Activated B cell treated with CpG ODN at 0.5 μM for 24 hours (primary cell): Measurements from ENCODE around the gene B4GALT2. TPM values are rescaled to one million over a fixed set of nuclear protein-coding genes. Genes with fewer than 3 reads are reported as not detected.

ENCODE experiments used
- ATAC-seq: fragments of 200-7000 bp; cut with Tn5 transposase; one replicate; pipeline ENCODE4 v1.10.0; 2021; ENCODE audit warnings: low read depth, mild to moderate bottlenecking, moderate library complexity
- CTCF ChIA-PET: fragments of 350-600 bp; sonication (Branson Sonifier 250); formaldehyde crosslinking; loops from one replicate; lab custom pipeline; 2021; ENCODE audit warnings: antibody characterized with exemption; lab: Charles Lee
- POLR2A ChIA-PET: fragments of 350-600 bp; sonication (Branson Sonifier 250); formaldehyde crosslinking; loops from one replicate; lab custom pipeline; 2021; ENCODE audit warnings: antibody characterized with exemption; lab: Charles Lee
- DNase-seq: peaks from one replicate; pipeline ENCODE4 v3.0.0; 2022
- H3K27ac Mint-ChIP-seq: one replicate; pipeline ENCODE4 v1.8.0; 2020; ENCODE audit warnings: mixed read lengths
- H3K27me3 Mint-ChIP-seq: one replicate; pipeline ENCODE4 v1.8.0; 2021; ENCODE audit warnings: mixed read lengths
- H3K36me3 Mint-ChIP-seq: one replicate; pipeline ENCODE4 v1.8.0; 2021; ENCODE audit warnings: low read depth, mixed read lengths
- H3K4me1 Mint-ChIP-seq: one replicate; pipeline ENCODE4 v1.8.0; 2021; ENCODE audit warnings: mixed read lengths
- H3K4me3 Mint-ChIP-seq: one replicate; pipeline ENCODE4 v1.8.0; 2020; ENCODE audit warnings: mild to moderate bottlenecking, mixed read lengths
- H3K9me3 Mint-ChIP-seq: one replicate; pipeline ENCODE4 v1.8.0; 2020; ENCODE audit warnings: mixed read lengths
- intact Hi-C: fragments of 100-400 bp; cut with micrococcal nuclease; formaldehyde crosslinking; loops from one replicate; pipeline ENCODE4 v1.15.1; 2024
- total RNA-seq: library from RNA; stranded (reverse); gene quantifications from 2 replicates; pipeline ENCODE4 v1.2.3, GENCODE V29; 2022
- TF ChIP-seq, protein P1 (sequence below): fragments of 200-600 bp; IDR thresholded peaks from one replicate; pipeline ENCODE4 v1.8.0; 2022; ENCODE audit warnings: antibody characterized with exemption, mild to moderate bottlenecking

B4GALT2 gene
- total RNA-seq, 1 donor from 2014 or later: 8.1 TPM

DNA sequence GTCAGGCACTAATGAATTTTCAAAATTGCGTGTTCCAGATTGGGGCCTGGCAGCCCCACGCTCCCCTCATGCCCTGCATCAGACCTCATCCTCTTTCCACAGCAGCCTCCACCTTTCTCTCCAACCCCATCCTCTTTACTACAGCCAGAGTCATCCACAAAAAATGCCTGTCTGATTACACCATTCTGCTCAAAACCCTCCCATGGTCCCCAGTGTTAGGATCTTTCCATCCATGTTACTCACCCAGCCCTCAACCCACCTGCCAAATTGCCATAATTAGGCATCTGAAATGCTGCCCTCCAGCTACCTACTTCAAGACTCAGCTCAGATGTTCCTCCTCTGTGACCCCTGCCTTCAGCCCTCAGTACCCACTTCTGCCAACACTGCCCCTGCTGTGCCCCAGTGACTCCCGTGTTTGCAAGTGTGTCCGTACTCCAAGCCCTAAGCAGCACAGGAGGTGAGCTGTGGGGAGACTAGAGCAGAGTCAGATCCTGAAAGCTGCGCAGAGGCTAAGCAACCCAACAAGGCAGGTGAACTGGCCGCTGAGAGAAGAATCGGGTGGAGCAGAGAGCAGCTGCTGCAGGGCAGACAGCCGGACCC, 46.1 kb upstream of the B4GALT2 start:
- H3K27ac Mint-ChIP-seq: no peak overlapping the region
- intact Hi-C loops: loop anchor here (5.0 kb wide), 1 partner anchor 99 kb away; the partner anchor contains the start of gene SLC6A9
- no peaks in the 10 kb centered on the region for H3K36me3 Mint-ChIP-seq
- H3K4me1 Mint-ChIP-seq: peaks cover 19% of the 10 kb centered on the region
- CTCF ChIA-PET: interaction anchor here (1.1 to 5.7 kb wide), 4 partner anchors 10 to 168 kb away, joined by 3 to 123 read pairs (median 14); partner anchors contain the start of gene IPO13
- TF ChIP-seq, protein P1, sequence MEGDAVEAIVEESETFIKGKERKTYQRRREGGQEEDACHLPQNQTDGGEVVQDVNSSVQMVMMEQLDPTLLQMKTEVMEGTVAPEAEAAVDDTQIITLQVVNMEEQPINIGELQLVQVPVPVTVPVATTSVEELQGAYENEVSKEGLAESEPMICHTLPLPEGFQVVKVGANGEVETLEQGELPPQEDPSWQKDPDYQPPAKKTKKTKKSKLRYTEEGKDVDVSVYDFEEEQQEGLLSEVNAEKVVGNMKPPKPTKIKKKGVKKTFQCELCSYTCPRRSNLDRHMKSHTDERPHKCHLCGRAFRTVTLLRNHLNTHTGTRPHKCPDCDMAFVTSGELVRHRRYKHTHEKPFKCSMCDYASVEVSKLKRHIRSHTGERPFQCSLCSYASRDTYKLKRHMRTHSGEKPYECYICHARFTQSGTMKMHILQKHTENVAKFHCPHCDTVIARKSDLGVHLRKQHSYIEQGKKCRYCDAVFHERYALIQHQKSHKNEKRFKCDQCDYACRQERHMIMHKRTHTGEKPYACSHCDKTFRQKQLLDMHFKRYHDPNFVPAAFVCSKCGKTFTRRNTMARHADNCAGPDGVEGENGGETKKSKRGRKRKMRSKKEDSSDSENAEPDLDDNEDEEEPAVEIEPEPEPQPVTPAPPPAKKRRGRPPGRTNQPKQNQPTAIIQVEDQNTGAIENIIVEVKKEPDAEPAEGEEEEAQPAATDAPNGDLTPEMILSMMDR: no peak
- POLR2A ChIA-PET: interaction anchor here (1.1 kb wide), 1 partner anchor 14 kb away, joined by 3 read pairs; the partner anchor contains the start of gene IPO13
- no peak for ATAC-seq
- DNase-seq: no peak
- peaks cover 22% of the 10 kb centered on the region for H3K27me3 Mint-ChIP-seq
- no peak overlapping the region for H3K4me3 Mint-ChIP-seq
- H3K9me3 Mint-ChIP-seq: no peaks in the 10 kb centered on the region

DNA sequence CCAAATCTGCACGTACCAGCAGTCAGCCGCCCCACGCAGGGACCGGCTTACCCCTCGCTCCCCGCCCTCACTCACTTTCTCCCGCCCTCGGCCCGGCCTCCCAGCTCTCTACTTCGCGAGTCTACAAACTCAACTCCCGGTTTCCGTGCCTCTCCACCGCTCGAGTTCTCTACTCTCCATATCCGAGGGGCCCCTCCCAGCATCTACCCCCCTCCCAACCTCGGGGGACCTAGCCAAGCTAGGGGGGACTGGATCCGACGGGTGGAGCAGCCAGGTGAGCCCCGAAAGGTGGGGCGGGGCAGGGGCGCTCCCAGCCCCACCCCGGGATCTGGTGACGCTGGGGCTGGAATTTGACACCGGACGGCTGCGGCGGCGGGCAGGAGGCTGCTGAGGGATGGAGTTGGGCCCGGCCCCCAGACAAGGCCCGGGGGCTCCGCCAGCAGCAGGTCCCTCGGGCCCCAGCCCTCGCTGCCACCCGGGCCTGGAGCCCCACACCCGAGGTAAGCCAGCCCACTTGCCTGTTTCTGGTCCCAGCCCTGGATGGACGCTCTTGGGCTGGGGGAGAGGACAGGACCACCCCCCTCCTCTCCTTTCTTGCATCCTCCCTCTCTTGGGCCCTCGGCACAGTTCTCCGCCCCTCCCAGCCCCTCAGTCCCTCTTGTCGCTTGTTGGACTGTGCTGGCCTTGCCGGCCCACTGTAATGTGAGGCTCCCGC, 45.5 kb upstream of the B4GALT2 start, which contains the start of gene ARTN:
TSS of gene ARTN (plus strand) at position 416 of the 715 bp plus-strand sequence. CDS start 1,856 bp downstream, outside the sequence.
- DNase-seq (no peak), ATAC-seq (no peak)
- TF ChIP-seq, protein P1: no peak
- ChIA-PET CTCF (interaction anchor here (1.1 to 5.7 kb wide), 8 partner anchors 10 to 404 kb away, joined by 3 to 123 read pairs (median 5); partner anchors contain the start of gene IPO13), POLR2A (interaction anchor here (1.1 kb wide), 1 partner anchor 13 kb away, joined by 3 read pairs; the partner anchor contains the start of gene IPO13)
- Mint-ChIP-seq H3K36me3 (peaks cover 2% of the 10 kb centered on the region), H3K4me3 (peak within 1 kb of the TSS; percentile 62), H3K27me3 (peaks cover 22% of the 10 kb centered on the region), H3K4me1 (peaks cover 19% of the 10 kb centered on the region), H3K9me3 (no peaks in the 10 kb centered on the region), H3K27ac (no peak within 1 kb of the TSS)
- intact Hi-C loops: loop anchor here (1.0 to 5.0 kb wide), 4 partner anchors 99 to 706 kb away; partner anchors contain the start of gene SLC6A9

DNA sequence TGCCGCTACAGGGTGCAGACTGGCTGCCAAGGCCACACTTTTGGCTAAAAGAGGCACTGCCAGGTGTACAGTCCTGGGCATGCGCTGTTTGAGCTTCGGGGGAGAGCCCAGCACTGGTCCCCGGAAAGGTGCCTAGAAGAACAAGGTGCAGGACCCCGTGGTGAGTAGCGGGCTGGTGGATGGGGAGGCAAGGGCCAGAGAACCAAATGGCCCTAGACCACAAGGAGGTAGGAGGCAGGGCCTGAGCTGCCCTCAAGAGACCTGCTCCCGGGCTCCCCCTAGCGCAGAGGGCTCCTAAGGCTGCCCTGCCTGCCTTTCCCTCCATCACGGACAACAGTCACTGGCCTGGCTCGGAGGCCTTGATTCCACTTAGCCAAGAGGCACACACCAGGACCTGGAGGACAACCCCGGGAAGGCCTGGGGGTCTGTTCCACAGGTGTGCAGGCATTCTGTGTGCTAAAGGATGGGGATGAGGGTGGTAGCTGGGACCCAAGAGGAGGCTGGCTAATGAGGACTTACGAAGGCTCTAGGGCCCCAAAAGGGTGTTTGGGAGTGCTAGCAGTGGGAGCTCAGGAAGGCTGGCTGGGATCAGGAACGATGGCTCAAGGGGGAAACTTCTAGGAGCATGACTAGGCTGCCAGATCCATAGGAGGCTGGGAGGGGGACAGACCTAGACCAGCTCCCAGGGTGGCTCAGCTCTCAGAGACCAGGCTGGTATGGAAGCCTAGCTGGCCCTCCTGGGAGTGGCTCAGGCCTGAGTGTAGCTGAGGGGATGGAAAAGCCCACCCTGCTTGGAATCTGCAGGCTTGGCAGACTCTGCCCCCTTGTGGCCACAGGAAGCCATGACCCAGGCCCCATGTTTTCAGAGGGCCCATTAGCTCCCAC, 44.7 kb upstream of the B4GALT2 start:
- peak; percentile 37 for DNase-seq
- ChIA-PET POLR2A (interaction anchor here (1.0 to 1.8 kb wide), 4 partner anchors 11 to 96 kb away, joined by 3 to 5 read pairs (median 3); partner anchors contain the start of genes IPO13 and SLC6A9), CTCF (interaction anchor here (0.9 to 5.7 kb wide), 21 partner anchors 8 to 715 kb away, joined by 3 to 123 read pairs (median 4); partner anchors contain the start of genes DPH2 and IPO13)
- Mint-ChIP-seq H3K36me3 (peaks cover 2% of the 10 kb centered on the region), H3K9me3 (no peaks in the 10 kb centered on the region), H3K27ac (no peak overlapping the region), H3K27me3 (peaks cover 22% of the 10 kb centered on the region), H3K4me1 (peaks cover 19% of the 10 kb centered on the region), H3K4me3 (peak overlapping the region; percentile 62)
- ATAC-seq: peak; percentile 67
- TF ChIP-seq, protein P1: no peak
- intact Hi-C loops: loop anchor here (1.0 to 5.0 kb wide), 4 partner anchors 98 to 707 kb away; partner anchors contain the start of gene SLC6A9

DNA sequence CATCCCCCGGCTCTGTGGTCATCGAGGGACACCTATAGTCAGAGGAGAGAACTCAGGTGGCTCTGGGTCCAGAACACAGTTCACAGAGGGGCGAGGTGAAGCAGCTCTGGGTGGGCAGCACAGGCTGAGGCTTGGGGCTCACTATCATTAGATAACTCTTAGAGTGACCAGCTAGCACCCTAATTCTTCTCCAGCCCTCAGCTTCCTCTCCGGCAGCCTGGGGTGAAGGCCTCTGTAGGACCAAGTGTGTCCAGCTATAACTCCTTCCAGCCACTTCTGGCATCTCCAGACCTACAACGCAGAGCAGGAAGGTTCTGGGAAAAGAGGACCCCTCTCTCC, 44.1 kb upstream of the B4GALT2 start:
- no peaks in the 10 kb centered on the region for H3K9me3 Mint-ChIP-seq
- TF ChIP-seq, protein P1: no peak
- ChIA-PET CTCF (interaction anchor here (0.9 to 5.7 kb wide), 21 partner anchors 8 to 716 kb away, joined by 3 to 123 read pairs (median 4); partner anchors contain the start of genes DPH2 and IPO13), POLR2A (interaction anchor here (1.0 to 1.8 kb wide), 4 partner anchors 11 to 96 kb away, joined by 3 to 5 read pairs (median 3); partner anchors contain the start of genes IPO13 and SLC6A9)
- intact Hi-C loops: loop anchor here (1.0 to 5.0 kb wide), 4 partner anchors 97 to 708 kb away; partner anchors contain the start of gene SLC6A9
- peaks cover 19% of the 10 kb centered on the region for H3K4me1 Mint-ChIP-seq
- no peak for ATAC-seq
- DNase-seq: no peak
- no peak overlapping the region for H3K4me3 Mint-ChIP-seq
- no peak overlapping the region for H3K27ac Mint-ChIP-seq
- H3K36me3 Mint-ChIP-seq: peaks cover 2% of the 10 kb centered on the region
- H3K27me3 Mint-ChIP-seq: peaks cover 22% of the 10 kb centered on the region
